GM19099 (cell line): ENCODE results near the gene CRYBB2.

Source experiments
- POLR2A ChIP-seq: IDR thresholded peaks from 3 replicates; pipeline ENCODE4 v1.6.1; 2011; ENCODE audit warnings: low read depth; ENCODE audit not compliant: insufficient read length; ENCODE audit errors: extremely low read depth

CRYBB2 gene, protein sequence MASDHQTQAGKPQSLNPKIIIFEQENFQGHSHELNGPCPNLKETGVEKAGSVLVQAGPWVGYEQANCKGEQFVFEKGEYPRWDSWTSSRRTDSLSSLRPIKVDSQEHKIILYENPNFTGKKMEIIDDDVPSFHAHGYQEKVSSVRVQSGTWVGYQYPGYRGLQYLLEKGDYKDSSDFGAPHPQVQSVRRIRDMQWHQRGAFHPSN

DNA sequence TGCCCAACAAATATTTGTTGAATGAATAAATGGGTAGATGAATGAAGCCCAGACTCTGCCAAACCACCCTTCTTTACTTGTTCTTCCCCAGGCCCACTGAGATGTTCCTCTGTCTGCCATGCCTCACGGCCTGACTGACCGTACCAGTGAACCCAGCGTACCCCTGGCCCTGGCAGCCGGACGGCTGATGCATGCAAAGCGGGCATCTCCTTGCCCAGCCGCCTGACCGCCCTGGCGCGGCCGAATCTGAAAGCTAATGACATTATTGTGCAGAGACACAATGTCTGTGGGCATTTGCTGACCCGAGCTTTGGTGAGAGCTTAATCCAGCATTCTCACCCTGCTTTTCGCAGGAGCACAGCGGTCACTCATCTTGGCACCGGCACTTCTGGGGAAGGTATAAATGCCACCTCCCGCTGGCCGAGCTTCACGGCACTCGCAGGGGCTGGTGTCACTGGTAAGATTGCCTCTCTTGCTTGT lies at the start of gene CRYBB2:
Gene CRYBB2 (plus strand): TSS at position 429 of the 479 bp plus-strand sequence. CDS start 1,791 bp downstream, outside the sequence.
- TF ChIP-seq POLR2A = no peak

DNA sequence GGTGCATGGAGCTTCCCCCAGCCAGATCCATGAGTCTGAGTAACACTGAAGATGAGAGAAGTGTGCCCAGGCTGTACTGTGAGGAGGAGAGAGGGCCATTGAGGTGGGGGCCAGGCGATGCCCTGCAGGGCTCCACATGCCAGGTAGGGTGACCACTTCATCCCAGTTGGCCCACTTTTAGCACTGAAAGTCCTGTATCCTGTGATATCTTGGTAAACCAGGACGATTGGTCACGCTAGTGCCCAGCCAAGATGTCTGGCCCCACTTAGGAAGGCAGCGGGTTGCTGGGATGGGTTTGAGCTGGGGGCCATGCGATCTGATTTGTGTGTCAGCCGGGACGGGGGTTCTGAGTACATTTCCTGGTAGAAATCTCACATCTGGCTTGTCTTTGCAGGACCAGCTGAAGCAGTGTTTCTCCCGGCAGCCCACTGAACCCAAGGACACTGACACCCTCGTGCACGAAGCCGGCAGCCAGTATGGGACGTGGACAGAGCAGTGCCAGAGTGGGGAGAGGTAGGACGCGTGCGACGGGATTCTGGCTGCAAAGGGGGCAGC lies 48.9 kb upstream of the CRYBB2 start:
- TF ChIP-seq POLR2A = no peak

DNA sequence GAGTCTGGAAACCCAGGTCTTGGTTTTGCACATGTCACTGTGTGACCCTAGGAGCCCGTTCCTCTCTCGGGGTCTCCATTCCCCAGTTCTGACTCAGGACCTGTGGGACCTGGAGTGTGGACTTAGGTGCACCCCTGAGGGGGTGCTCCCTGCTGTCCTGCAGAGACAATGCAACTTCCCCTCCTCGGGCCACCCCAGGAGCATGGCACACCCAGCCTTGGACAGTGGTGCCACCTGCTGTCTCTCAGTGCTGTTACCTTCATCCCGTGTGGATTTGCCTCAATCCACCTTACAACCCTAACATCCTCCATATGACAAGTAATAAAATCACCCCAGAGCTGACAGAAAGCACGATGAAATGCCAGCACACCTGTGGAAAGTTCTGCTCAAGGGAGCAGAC lies 47.3 kb upstream of the CRYBB2 start:
- TF ChIP-seq POLR2A = no peak

DNA sequence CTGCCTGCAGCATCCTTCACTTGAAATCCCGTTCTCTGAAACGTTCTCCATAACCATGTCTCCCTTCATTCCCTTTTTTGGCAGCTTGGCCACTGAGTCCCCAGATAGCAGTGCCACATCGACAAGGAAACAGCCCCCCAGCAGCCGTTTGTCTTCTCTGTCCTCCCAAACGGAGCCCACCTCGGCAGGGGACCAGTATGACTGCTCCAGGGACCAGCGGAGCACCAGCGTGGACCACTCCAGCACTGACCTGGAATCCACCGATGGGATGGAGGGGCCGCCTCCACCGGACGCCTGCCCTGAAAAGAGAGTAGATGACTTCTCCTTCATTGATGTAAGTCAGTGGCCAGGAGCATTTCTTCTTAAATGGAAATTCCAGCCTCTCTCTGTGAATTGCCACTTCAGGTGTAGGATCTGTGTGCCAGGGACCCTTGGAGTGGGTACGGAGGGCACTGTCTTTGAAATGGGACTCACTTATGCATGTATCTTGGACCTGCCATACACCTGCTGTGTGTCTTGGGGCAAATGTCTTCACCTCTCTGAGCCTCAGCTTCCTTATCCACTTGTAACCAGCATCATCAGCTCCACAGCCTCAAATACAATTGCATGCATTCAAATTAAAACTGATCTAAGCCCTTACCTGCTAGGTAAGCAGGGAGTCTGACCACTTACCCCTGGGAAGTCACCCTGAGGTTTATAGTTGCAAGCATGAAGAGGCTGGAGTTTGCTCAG lies 45.1 kb upstream of the CRYBB2 start:
- TF ChIP-seq POLR2A = no peak

DNA sequence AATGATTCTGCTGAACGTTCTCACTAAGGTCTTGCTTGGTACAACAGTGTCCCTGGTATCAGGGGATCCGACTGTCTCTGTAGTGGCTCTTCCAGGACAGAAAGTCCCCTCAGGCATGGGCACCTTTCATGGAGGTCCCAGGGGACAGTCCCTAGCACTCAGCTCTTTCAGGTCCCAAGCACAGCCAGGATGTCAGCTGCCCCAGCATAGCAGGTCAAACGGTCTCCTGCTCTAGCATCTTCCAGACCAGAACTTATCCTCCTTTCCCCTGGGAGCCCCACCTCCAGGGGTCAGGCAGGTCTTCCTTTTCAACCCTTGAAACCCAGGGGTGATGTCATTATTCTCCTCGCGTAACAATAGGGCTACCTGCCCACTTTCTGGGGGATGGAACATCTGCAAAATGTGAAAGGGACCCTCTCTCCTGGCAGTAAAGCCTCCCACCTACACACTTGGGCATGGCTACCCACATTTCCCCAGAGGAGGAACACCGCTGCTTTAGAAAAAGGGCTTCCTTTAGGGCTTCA lies 44.5 kb upstream of the CRYBB2 start:
- no peak for TF ChIP-seq POLR2A

DNA sequence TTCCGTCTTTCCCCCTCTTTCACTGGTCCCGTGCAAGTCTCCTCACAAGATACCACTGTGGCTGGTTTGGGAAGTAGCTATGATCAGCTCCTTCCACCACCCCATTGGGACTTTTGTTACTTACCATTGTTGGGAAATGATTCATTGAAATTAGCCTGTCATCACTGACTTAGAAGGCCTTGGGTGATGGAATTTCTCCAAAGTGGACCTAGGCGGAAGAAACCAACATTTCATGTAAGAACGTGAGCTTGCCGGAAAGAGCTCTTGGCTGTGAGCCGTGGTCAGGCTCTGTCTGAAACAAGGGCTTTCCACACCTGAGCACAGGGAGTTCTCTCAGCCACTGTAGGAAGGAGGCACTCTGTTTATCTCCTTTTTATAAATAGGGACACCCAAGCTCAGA lies 43.3 kb upstream of the CRYBB2 start:
- no peak for TF ChIP-seq POLR2A

DNA sequence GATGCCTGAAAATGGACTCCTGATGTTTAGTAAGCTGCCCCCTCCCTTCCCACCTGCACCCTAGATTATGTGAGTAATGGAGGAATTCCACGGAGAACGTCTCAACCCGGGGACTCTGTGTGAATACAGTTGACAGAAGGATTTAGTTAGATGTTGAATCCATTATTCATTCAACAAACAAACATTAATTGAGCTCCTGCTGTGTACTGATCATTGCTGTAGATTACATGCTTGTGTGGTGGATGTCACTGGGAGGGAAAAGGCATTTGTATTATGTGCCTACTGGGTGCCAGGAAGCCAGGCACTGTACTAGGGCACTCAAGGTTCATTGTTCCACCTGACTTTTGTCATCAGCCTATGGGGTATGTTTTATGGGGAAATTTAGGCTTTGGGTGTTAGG lies 42.6 kb upstream of the CRYBB2 start:
- TF ChIP-seq POLR2A = no peak

DNA sequence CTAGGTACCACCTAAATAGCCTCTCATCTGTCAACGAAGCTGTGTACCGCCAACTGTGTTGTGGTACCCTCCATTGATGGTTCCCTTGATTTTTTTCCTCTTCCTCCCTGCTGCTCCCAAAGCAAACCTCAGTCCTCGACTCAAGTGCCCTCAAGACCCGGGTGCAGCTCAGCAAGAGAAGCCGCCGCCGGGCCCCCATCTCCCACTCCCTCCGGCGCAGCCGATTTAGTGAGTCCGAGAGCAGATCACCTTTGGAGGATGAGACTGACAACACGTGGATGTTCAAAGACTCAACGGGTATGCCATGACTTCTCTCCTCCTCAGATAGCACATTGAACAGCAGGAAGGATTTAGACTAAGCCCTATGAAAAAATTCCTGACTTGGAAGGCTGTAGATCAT lies 42.2 kb upstream of the CRYBB2 start:
- TF ChIP-seq POLR2A = no peak

DNA sequence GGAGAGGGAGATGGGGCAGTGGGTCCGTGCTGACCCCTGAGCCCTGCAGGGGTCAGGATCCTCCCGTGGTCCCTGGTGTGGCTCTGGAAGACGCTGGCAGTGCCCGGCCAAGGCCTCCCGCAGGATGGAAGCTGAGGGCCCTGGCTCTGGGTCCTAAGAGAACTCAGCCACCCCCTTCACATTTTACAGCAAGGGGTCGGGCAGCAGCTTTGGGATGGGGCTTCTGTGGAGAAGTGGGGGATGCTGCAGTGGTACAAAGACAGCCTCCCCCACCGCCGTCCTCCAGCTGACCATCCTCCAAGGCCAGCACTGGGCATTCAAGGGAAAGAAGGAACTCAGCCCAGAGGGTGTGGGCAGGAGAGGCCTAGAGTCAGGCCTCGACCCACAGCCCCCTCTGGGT lies 41.5 kb upstream of the CRYBB2 start:
- no peak for TF ChIP-seq POLR2A

DNA sequence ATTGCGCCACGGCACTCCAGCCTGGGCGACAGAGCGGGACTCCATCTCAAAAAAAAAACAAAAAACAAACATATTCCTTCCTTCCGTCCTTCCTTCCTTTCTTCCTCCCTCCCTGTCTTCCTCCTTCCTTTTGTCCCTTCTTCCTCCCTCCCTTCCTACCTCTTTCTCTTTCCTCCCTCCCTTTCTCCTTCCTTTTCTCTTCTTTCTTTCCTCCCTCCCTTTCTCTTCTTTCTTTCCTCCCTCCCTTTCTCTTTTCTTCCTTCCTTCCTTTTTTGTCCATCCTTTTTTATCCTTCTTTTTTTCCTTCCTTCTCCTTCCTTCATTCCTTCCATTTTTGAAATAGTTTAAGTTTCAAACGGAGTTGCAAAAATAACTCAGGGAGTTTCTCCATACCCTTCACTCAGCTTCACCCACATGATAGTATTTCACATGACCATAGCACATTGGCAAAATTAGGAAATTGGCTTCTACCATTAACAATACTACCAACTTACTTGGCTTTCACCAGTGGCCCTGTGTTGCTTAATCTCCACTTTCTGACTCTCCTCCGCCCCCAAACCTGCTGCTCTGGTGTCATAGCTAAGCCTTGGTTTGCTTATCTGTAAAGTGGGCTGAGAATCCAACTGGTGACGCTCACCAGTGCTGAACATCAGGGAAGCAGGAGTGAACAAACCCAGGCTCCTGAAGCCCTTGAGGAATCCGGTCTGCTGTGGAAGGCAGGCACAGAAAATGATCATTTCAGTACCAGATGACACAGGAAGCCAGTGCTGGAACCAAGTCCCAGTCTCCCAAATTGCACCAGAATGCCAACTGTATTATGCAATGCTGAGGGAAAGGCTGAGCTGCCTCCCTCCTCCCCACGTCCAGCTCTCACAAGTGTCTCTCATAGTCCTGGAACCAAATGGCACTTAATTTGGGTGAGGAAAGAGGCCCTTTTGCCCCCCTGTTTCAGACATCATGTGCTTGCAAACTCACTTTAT lies 37.0 kb upstream of the CRYBB2 start:
- TF ChIP-seq POLR2A = no peak

DNA sequence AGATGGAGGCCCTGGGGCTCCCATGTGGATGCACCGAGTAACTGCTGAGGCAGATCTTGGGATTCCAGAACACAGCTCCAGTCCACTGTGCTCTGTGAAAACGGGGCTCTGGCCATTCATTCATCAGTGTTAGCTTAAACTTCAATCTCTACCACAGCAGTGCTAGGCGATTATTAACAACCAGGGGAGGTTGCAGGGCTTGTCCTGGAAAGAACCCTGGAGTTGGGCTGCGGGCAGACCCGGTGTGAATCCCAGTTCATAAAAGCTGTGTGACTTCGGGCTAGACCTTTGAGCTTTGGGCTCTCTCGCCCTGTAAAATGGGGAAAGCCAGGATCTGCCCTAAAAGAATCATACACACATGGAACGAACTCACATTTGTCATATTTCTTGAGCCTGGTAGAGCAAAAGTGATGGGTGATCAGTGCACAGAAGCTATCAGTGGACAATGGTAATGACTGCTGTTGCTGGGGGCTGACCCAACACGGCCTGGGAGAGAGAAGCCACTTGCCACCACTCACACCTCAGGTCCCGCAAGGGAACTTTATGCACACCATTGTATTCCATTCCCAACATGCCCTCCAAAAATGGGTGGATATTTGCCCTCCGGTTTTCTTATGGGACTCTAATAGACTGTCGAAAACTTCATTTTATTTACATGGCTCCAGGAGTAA lies 35.4 kb upstream of the CRYBB2 start:
- TF ChIP-seq POLR2A = no peak

DNA sequence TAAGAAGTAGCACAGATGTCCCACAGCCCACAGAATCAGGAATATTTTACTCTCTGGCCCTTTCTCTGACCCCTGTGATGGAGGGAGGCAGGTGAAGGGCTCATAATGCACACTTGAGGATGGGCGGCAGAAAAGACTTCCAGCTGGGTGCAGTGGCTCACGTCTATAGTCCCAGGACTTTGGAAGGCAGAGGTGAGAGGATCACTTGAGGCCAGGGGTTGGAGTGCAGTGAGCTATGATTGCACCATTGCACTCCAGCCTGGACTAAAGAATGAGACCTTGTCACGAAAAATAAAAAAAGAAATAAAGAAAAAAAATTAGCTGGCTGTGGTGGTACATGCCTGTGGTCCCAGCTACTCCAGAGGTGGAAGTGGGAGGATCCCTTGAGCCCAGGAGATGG lies 33.3 kb upstream of the CRYBB2 start:
- TF ChIP-seq POLR2A = no peak

DNA sequence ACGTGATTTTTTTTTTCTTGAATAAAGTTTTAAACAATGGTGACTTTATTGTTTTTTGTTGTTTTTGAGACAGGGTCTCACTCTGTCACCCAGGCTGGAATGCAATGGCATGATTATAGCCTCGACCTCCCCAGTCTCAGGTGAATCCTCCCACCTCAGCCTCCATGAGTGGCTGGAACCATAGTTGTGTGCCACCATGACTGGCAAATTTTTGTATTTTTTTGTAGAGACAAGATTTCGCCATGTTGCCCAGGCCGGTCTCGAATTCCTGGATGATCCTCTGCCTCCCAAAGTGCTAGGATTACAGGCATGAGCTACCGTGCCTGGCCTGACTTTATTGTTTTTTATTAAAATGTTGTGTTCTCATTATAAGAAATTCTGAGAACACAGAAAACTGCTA lies 32.0 kb upstream of the CRYBB2 start:
- no peak for TF ChIP-seq POLR2A

DNA sequence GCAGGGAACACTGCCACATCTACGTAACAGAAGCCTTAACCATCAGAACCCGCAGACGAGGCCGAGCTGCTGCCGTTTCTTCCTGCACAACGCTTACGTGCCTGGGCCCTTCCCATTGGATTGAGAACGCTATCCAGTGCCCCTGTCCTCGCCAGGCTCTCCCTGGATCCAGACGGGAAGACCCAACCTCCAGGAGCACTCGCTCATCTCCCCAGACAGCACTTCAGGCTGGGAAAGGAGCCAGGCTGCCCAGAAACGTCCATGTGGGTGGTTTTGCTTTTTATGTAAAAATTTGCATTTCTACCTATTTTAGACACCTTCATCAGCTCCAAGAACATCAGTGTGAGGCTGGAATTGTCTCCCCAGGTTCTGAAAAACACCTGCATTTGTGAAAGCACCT lies 27.0 kb upstream of the CRYBB2 start:
- no peak for TF ChIP-seq POLR2A

DNA sequence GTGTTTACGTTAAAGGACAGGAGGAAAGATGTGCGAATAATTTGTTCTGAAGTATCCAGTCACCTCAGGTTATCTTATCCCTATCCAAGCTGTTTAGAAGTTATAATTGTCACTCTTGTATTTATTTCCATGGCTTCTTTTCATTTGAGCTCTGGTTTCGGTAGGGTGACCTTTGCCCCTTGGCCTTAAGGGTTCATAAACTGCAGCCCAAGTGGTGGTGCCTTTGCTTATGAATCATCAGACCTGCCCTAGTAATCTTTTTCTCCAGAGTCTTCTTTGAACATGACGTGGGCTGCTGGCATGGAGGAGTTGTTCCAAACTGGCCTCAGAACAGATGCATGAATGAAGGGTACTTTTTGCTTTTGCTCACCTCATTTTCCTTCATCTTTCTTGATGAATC lies 26.3 kb upstream of the CRYBB2 start:
- no peak for TF ChIP-seq POLR2A

DNA sequence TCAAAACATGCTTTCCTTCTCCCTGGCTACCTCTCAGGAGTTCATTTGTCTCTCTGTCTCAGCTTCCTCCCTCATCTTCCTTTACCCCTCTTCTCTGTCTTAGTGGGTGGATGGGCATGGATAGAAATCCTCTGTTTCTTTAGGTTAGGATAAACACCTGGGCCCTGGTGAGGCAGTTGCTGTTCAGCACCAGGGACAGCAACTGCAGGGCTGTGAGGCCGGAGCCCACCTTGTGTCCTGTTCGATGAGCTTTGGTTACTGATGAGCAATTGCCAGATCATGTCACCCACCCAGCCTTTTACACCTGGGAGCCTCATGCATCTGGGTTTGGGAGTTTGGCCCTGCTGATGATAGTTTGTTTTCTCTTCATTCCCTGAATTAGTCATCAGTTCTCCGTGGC lies 25.9 kb upstream of the CRYBB2 start:
- no peak for TF ChIP-seq POLR2A
